HepG2 (cell line): Measurements from ENCODE around the gene FOCAD.

Experiments
- BATF2 ChIP-seq: sonication (generic); formaldehyde crosslinking; IDR thresholded peaks from 2 replicates; pipeline ENCODE4 v1.8.0; 2022; ENCODE audit warnings: mild to moderate bottlenecking, missing genetic modification reagents, moderate library complexity
- CTCF ChIP-seq: sonication (generic); formaldehyde crosslinking; IDR thresholded peaks from 2 replicates; pipeline ENCODE4 v1.5.0; 2020; ENCODE audit warnings: mild to moderate bottlenecking, missing genetic modification reagents, moderate library complexity
- JUND ChIP-seq: sonication (generic); formaldehyde crosslinking; IDR thresholded peaks from 2 replicates; pipeline ENCODE4 v1.8.0; 2022; ENCODE audit warnings: mild to moderate bottlenecking, missing genetic modification reagents
- SNAPC4 ChIP-seq: sonication (generic); formaldehyde crosslinking; IDR thresholded peaks from 2 replicates; pipeline ENCODE4 v1.4.0; 2020; ENCODE audit warnings: mild to moderate bottlenecking, missing genetic modification reagents
- ZBTB40 ChIP-seq, 2 experiments: fragments of 450-650 bp in 1 of 2; sonication (generic) in 1 of 2; formaldehyde crosslinking in 1 of 2; IDR thresholded peaks; 2 replicates each; pipeline versions ENCODE4 v1.6.1 to v1.8.0; 2016 to 2022; ENCODE audit warnings: antibody characterized with exemption in 1 of 2, mild to moderate bottlenecking in 1 of 2, missing genetic modification reagents in 1 of 2
- ZNF678 ChIP-seq: sonication (generic); formaldehyde crosslinking; IDR thresholded peaks from 2 replicates; pipeline ENCODE4 v1.4.0; 2020; ENCODE audit warnings: mild to moderate bottlenecking, missing genetic modification reagents
- ZNF768 ChIP-seq: sonication (generic); formaldehyde crosslinking; IDR thresholded peaks from 2 replicates; pipeline ENCODE4 v1.4.0; 2020; ENCODE audit warnings: missing genetic modification reagents

GRCh38 chr9:20835377-20836286, 151.6 kb downstream of the FOCAD start:
- TF ChIP-seq BATF2 (CRISPR knock-in tag) (no peak), CTCF (CRISPR knock-in tag) (no peak), ZBTB40 (IDR thresholded peaks at IDR 0.05) (no peak), ZBTB40 (CRISPR knock-in tag; IDR thresholded peaks at IDR 0.05) (no peak), ZNF768 (no peak), SNAPC4 (no peak), JUND (CRISPR knock-in tag) (no peak), ZNF678 (CRISPR knock-in tag) (no peak)
